B cell (primary cell): ENCODE data around the gene NKAPL. TPM values are rescaled to one million over a fixed set of nuclear protein-coding genes. Genes with fewer than 3 reads are reported as not detected.

Source experiments
- ATAC-seq: fragments of 200-7000 bp; cut with Tn5 transposase; one replicate; pipeline ENCODE4 v1.10.0; 2021; ENCODE audit warnings: low read depth, mild to moderate bottlenecking, moderate number of reproducible peaks, moderate library complexity
- CTCF ChIA-PET: fragments of 350-600 bp; sonication (Branson Sonifier 250); formaldehyde crosslinking; loops from one replicate; lab custom pipeline; 2021; ENCODE audit warnings: antibody characterized with exemption, inconsistent platforms; lab: Charles Lee
- POLR2A ChIA-PET: fragments of 350-600 bp; sonication (Branson Sonifier 250); formaldehyde crosslinking; loops from one replicate; lab custom pipeline; 2021; ENCODE audit warnings: antibody characterized with exemption; lab: Charles Lee
- DNase-seq: peaks from one replicate; pipeline ENCODE4 v3.0.0; 2013
- H2AFZ ChIP-seq: 2 replicates; pipeline ENCODE4 v1.6.1; 2012; ENCODE audit warnings: mild to moderate bottlenecking, low read depth, low read length; ENCODE audit not compliant: insufficient read depth, poor library complexity, severe bottlenecking
- H3K27ac ChIP-seq, 2 donors: 1 replicate in 1 of 2; 2 replicates in 1 of 2; pipeline ENCODE4 v1.5.1; 2012 to 2013; ENCODE audit warnings: low read length in 2 of 2, mild to moderate bottlenecking in 2 of 2, moderate library complexity in 1 of 2
- H3K27me3 ChIP-seq, 4 experiments: fragments of 200-600 bp in 1 of 4; sonication (generic) in 1 of 4; replicated peaks in 1 of 4; 1 replicate in 2 of 4; 2 replicates in 2 of 4; pipeline versions ENCODE4 v1.6.1 to v1.7.0; 2013 to 2016; ENCODE audit warnings: low read length in 3 of 4, mild to moderate bottlenecking in 2 of 4, mixed read lengths in 1 of 4, moderate library complexity in 1 of 4; ENCODE audit not compliant: insufficient read depth in 4 of 4, control insufficient read depth in 3 of 4; ENCODE audit errors: control extremely low read depth in 1 of 4
- H3K36me3 ChIP-seq, 2 experiments: replicated peaks in 1 of 2; 1 replicate in 1 of 2; 2 replicates in 1 of 2; pipeline versions ENCODE4 v1.6.1 to v1.7.1; 2013; ENCODE audit warnings: low read length in 1 of 2; ENCODE audit not compliant: insufficient read depth in 2 of 2, control insufficient read depth in 1 of 2; ENCODE audit errors: control extremely low read depth in 1 of 2, extremely low read depth in 1 of 2
- H3K4me1 ChIP-seq, 2 donors: fragments of 200-600 bp in 1 of 2; sonication (generic) in 1 of 2; 1 replicate in 1 of 2; 2 replicates in 1 of 2; pipeline versions ENCODE4 v1.5.1 to v1.6.1; 2013 to 2017; ENCODE audit warnings: low read length in 2 of 2; ENCODE audit not compliant: control insufficient read depth in 2 of 2, insufficient read depth in 2 of 2
- H3K4me2 ChIP-seq: replicated peaks from 2 replicates; pipeline ENCODE3; 2012; ENCODE audit warnings: mild to moderate bottlenecking, low read depth, low read length; ENCODE audit not compliant: poor library complexity, severe bottlenecking
- H3K4me3 ChIP-seq, 5 experiments: fragments of 200-600 bp in 1 of 5; sonication (generic) in 1 of 5; 1 replicate in 3 of 5; 2 replicates in 2 of 5; pipeline versions ENCODE4 v1.5.1 to v1.7.0; 2011 to 2016; ENCODE audit warnings: low read length in 4 of 5, mild to moderate bottlenecking in 4 of 5, low read depth in 2 of 5, control low read depth in 1 of 5, moderate library complexity in 1 of 5; ENCODE audit not compliant: insufficient read depth in 1 of 5; ENCODE audit errors: control extremely low read depth in 1 of 5, extremely low read depth in 1 of 5
- H3K79me2 ChIP-seq: fragments of 200-600 bp; sonication (generic); one replicate; pipeline ENCODE4 v1.6.0; 2016; ENCODE audit warnings: low read length; ENCODE audit not compliant: control insufficient read depth, insufficient read depth
- H3K9ac ChIP-seq: fragments of 200-600 bp; sonication (generic); 2 replicates; pipeline ENCODE4 v1.6.1; 2017; ENCODE audit warnings: mild to moderate bottlenecking, low read length, moderate library complexity
- H3K9me3 ChIP-seq, 3 donors: one replicate each; pipeline versions ENCODE4 v1.6.1 to v1.7.1; 2013; ENCODE audit warnings: low read length in 2 of 3; ENCODE audit not compliant: control insufficient read depth in 2 of 3, insufficient read depth in 1 of 3; ENCODE audit errors: control extremely low read depth in 1 of 3
- H4K20me1 ChIP-seq: 2 replicates; pipeline ENCODE4 v1.6.0; 2012; ENCODE audit warnings: mild to moderate bottlenecking, low read length; ENCODE audit not compliant: insufficient read depth, control insufficient read depth, poor library complexity, severe bottlenecking
- H3K27ac Mint-ChIP-seq: one replicate; pipeline ENCODE4 v1.8.0; 2021; ENCODE audit warnings: mixed read lengths
- H3K27me3 Mint-ChIP-seq: one replicate; pipeline ENCODE4 v1.8.0; 2021; ENCODE audit warnings: mixed read lengths
- H3K4me1 Mint-ChIP-seq: one replicate; pipeline ENCODE4 v1.8.0; 2021; ENCODE audit warnings: mixed read lengths
- H3K4me3 Mint-ChIP-seq: one replicate; pipeline ENCODE4 v1.8.0; 2021; ENCODE audit warnings: mixed read lengths
- H3K9me3 Mint-ChIP-seq: one replicate; pipeline ENCODE4 v1.8.0; 2022; ENCODE audit warnings: mixed read lengths; ENCODE audit not compliant: insufficient read depth
- EZH2 ChIP-seq: IDR thresholded peaks from 2 replicates; pipeline ENCODE4 v1.6.1; 2012; ENCODE audit warnings: borderline replicate concordance, low read depth, mild to moderate bottlenecking, moderate library complexity, low read length; ENCODE audit not compliant: insufficient read depth, poor library complexity, severe bottlenecking
- WGBS: methylation state at CpG from one replicate; pipeline ENCODE4 v1.1.5; 2013; ENCODE audit warnings: missing lambda C conversion rate; ENCODE audit not compliant: insufficient coverage; 5-methylcytosine and 5-hydroxymethylcytosine counted together
- intact Hi-C: fragments of 100-400 bp; cut with micrococcal nuclease; formaldehyde crosslinking; loops from one replicate; pipeline ENCODE4 v1.10.0; 2022
- polyA plus RNA-seq: library from polyadenylated mRNA; depleted of rRNA; stranded (reverse); fragments of >200 nt; gene quantifications from 2 replicates; pipeline ENCODE4 v1.2.3, GENCODE V29; 2012
- total RNA-seq, 2 donors: library from RNA; stranded (reverse); fragments of 120-200 nt in 1 of 2; gene quantifications; 1 replicate in 1 of 2; 2 replicates in 1 of 2; pipeline versions ENCODE4 v1.2.3 to v1.2.4, GENCODE V29; 2013 to 2022
- TF ChIP-seq, protein P1 (sequence below): fragments of 200-600 bp; IDR thresholded peaks from one replicate; pipeline ENCODE4 v1.8.0; 2022; ENCODE audit warnings: antibody characterized with exemption, mild to moderate bottlenecking

Gene NKAPL
- total and polyA plus RNA-seq, 2 donors (not counting 1 experiment from before 2014, with no cell fraction given): 0.52 TPM; not detected in 1

DNA sequence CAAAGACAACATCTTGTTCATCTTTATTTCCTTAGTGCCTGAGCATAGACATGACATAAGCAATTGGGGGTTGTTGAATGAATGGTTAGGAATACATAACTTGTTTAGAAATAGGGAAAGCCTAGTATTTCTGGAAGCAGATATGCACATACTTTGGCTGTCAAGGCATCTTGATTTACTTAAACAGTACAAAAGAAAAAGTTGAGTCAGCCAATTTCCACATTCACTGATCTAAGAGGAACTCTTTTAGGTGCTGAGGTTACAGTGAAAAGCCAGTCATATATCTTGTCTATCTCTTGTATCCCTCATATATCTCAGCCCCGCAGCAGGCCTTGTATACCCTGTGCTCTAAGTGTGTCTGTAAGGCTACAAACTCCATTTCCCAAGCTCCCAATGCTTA, 18.6 kb upstream of the NKAPL start:
- H3K27ac ChIP-seq: no peak overlapping the region

DNA sequence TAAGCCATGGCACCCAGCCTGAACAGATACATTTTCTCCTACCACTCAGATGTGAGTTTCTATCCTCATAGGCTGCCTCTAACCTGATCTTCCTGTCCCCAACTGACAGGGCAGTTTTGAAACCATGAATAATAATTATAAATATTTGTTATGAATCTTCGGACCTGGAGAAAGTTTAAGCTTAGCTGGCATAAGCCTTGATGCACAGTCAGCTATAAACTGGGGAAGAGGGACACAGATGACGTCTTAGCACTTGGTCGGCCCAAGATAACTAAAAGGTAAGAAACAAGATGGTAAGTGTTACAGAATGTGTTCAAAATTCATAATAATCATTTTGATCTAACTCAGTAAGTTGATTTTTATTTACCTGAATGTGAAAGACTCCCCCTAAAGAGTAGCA, 15.2 kb upstream of the NKAPL start:
- intact Hi-C loops: no loop called here
- no peak for ATAC-seq
- Mint-ChIP-seq H3K27ac (no peak overlapping the region), H3K4me1 (peaks cover 5% of the 10 kb centered on the region), H3K27me3 (no peaks in the 10 kb centered on the region), H3K4me3 (no peak overlapping the region), H3K9me3 (no peaks in the 10 kb centered on the region)
- no peaks in the 10 kb centered on the region for H3K9me3 ChIP-seq
- H3K27ac ChIP-seq: no peak overlapping the region
- CTCF ChIA-PET: no interaction called here
- H3K4me1 ChIP-seq: no peaks in the 10 kb centered on the region
- peaks cover 1 to 31% of the 10 kb centered on the region in 2 experiments for H3K36me3 ChIP-seq
- H3K4me2 ChIP-seq: no peak overlapping the region
- H3K79me2 ChIP-seq: no peaks in the 10 kb centered on the region
- POLR2A ChIA-PET: no interaction called here
- whole genome bisulfite sequencing: no CpG with 5 or more reads among the region's 3 CpGs
- H3K4me3 ChIP-seq: no peak overlapping the region
- no peak overlapping the region for H3K9ac ChIP-seq
- H2AFZ ChIP-seq: no peak overlapping the region
- H4K20me1 ChIP-seq: no peaks in the 10 kb centered on the region
- H3K27me3 ChIP-seq: no peaks in the 10 kb centered on the region
- no peak for DNase-seq
- TF ChIP-seq, protein P1, sequence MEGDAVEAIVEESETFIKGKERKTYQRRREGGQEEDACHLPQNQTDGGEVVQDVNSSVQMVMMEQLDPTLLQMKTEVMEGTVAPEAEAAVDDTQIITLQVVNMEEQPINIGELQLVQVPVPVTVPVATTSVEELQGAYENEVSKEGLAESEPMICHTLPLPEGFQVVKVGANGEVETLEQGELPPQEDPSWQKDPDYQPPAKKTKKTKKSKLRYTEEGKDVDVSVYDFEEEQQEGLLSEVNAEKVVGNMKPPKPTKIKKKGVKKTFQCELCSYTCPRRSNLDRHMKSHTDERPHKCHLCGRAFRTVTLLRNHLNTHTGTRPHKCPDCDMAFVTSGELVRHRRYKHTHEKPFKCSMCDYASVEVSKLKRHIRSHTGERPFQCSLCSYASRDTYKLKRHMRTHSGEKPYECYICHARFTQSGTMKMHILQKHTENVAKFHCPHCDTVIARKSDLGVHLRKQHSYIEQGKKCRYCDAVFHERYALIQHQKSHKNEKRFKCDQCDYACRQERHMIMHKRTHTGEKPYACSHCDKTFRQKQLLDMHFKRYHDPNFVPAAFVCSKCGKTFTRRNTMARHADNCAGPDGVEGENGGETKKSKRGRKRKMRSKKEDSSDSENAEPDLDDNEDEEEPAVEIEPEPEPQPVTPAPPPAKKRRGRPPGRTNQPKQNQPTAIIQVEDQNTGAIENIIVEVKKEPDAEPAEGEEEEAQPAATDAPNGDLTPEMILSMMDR: no peak
- TF ChIP-seq EZH2: no peak

More for the DNA sequence above, 18.6 kb upstream of the NKAPL start:
- no peaks in the 10 kb centered on the region for H3K9me3 Mint-ChIP-seq
- no peaks in the 10 kb centered on the region for H3K9me3 ChIP-seq
- H3K4me3 ChIP-seq: no peak overlapping the region
- no peak for TF ChIP-seq EZH2
- TF ChIP-seq, protein P1: no peak
- no CpG with 5 or more reads among the region's 1 CpG for WGBS
- POLR2A ChIA-PET: no interaction called here
- H3K4me1 Mint-ChIP-seq: no peaks in the 10 kb centered on the region
- no peak overlapping the region for H3K4me2 ChIP-seq
- H3K4me3 Mint-ChIP-seq: no peak overlapping the region
- CTCF ChIA-PET: no interaction called here
- no peak overlapping the region for H3K9ac ChIP-seq
- intact Hi-C loops: no loop called here
- H3K4me1 ChIP-seq: no peaks in the 10 kb centered on the region
- no peak overlapping the region for H3K27ac Mint-ChIP-seq
- no peaks in the 10 kb centered on the region for H4K20me1 ChIP-seq
- ATAC-seq (no peak), DNase-seq (no peak)
- H3K27me3 Mint-ChIP-seq: no peaks in the 10 kb centered on the region
- H2AFZ ChIP-seq: no peak overlapping the region
- peaks cover 0 to 13% of the 10 kb centered on the region in 2 experiments for H3K36me3 ChIP-seq
- H3K79me2 ChIP-seq: no peaks in the 10 kb centered on the region
- no peaks in the 10 kb centered on the region for H3K27me3 ChIP-seq
